H1 (cell line): ENCODE results near the gene PATJ. TPM values are rescaled to one million over a fixed set of nuclear protein-coding genes. Genes with fewer than 3 reads are reported as not detected.

Source experiments
- CTCF ChIA-PET: fragments of 300-600 bp; sonication (Branson Sonifier 250); formaldehyde crosslinking; loops from one replicate; lab custom pipeline; 2021; ENCODE audit not compliant: partially characterized antibody; lab: Charles Lee
- POLR2A ChIA-PET: fragments of 300-600 bp; sonication (Branson Sonifier 250); formaldehyde crosslinking; loops from one replicate; lab custom pipeline; 2021; ENCODE audit warnings: inconsistent platforms; ENCODE audit not compliant: partially characterized antibody; lab: Charles Lee
- DNase-seq, 2 experiments: peaks; one replicate each; pipeline versions ENCODE4 v3.0.0 to v3.0.0-alpha.2; 2010 to 2022; ENCODE audit warnings: low spot score in 2 of 2, low read depth in 1 of 2, mixed read lengths in 1 of 2
- FAIRE-seq: peaks from 2 replicates; lab custom pipeline; 2011; peaks lifted over from hg19 to GRCh38; lab: Jason Lieb, UNC
- H2AFZ ChIP-seq: 2 replicates; pipeline ENCODE4 v1.8.1; 2012; ENCODE audit warnings: low read length, inconsistent platforms
- H2AK5ac ChIP-seq: 2 replicates; pipeline ENCODE4 v1.6.1; 2013; ENCODE audit warnings: low read depth, low read length
- H2BK120ac ChIP-seq: replicated peaks from 2 replicates; pipeline ENCODE3; 2013; ENCODE audit warnings: low read depth, low read length, inconsistent platforms
- H2BK12ac ChIP-seq: 2 replicates; pipeline ENCODE4 v1.6.1; 2013; ENCODE audit warnings: low read depth, low read length
- H2BK15ac ChIP-seq: 2 replicates; pipeline ENCODE4 v1.6.1; 2013; ENCODE audit warnings: low read length
- H2BK20ac ChIP-seq: 2 replicates; pipeline ENCODE4 v1.6.1; 2013; ENCODE audit warnings: low read length
- H2BK5ac ChIP-seq: 2 replicates; pipeline ENCODE4 v1.6.1; 2013; ENCODE audit warnings: low read depth, low read length
- H3K14ac ChIP-seq: 2 replicates; pipeline ENCODE4 v1.6.1; 2013; ENCODE audit warnings: inconsistent platforms; ENCODE audit not compliant: insufficient read length
- H3K18ac ChIP-seq: 2 replicates; pipeline ENCODE4 v1.6.1; 2013; ENCODE audit warnings: low read length; ENCODE audit errors: extremely low read depth
- H3K23ac ChIP-seq: 2 replicates; pipeline ENCODE4 v1.6.1; 2013; ENCODE audit warnings: inconsistent platforms; ENCODE audit not compliant: insufficient read length
- H3K23me2 ChIP-seq: 2 replicates; pipeline ENCODE4 v1.6.1; 2013; ENCODE audit warnings: low read depth, low read length
- H3K27ac ChIP-seq: 2 replicates; pipeline ENCODE4 v1.6.1; 2011; ENCODE audit warnings: low read depth, low read length, inconsistent platforms
- H3K27me3 ChIP-seq, 4 experiments: replicated peaks in 1 of 4; 1 replicate in 1 of 4; 2 replicates in 3 of 4; pipeline versions ENCODE4 v1.6.1 to v1.8.1; 2011 to 2013; ENCODE audit warnings: low read length in 3 of 4, mild to moderate bottlenecking in 3 of 4, inconsistent platforms in 2 of 4, mixed read lengths in 2 of 4, moderate library complexity in 1 of 4; ENCODE audit not compliant: control insufficient read depth in 3 of 4, insufficient read depth in 3 of 4; ENCODE audit errors: extremely low read depth in 1 of 4
- H3K36me3 ChIP-seq, 4 experiments: 2 replicates each; pipeline versions ENCODE4 v1.6.1 to v1.8.1; 2011 to 2013; ENCODE audit warnings: mild to moderate bottlenecking in 4 of 4, low read length in 3 of 4, moderate library complexity in 2 of 4, control low read depth in 1 of 4, inconsistent platforms in 1 of 4; ENCODE audit not compliant: insufficient read depth in 4 of 4, control insufficient read depth in 2 of 4
- H3K4ac ChIP-seq: replicated peaks from 2 replicates; pipeline ENCODE3; 2013; ENCODE audit warnings: low read length, low read depth, mixed read lengths, inconsistent platforms; ENCODE audit not compliant: insufficient read length
- H3K4me1 ChIP-seq, 4 experiments: replicated peaks in 1 of 4; 1 replicate in 1 of 4; 2 replicates in 3 of 4; pipeline versions ENCODE4 v1.6.1 to v1.8.1; 2011 to 2013; ENCODE audit warnings: low read length in 3 of 4, inconsistent platforms in 2 of 4, mixed read lengths in 1 of 4; ENCODE audit not compliant: insufficient read depth in 4 of 4, control insufficient read depth in 3 of 4
- H3K4me2 ChIP-seq, 2 experiments: 2 replicates each; pipeline versions ENCODE4 v1.6.1 to v1.8.1; 2011 to 2013; ENCODE audit warnings: low read depth in 2 of 2, low read length in 2 of 2, control low read depth in 1 of 2, inconsistent platforms in 1 of 2, mild to moderate bottlenecking in 1 of 2; ENCODE audit not compliant: insufficient read depth in 1 of 2
- H3K4me3 ChIP-seq, 4 experiments: fragments of 200-600, 300-600 bp in 1 of 4; sonication (generic), shearing (Covaris generic), sonication (Bioruptor Twin) in 1 of 4; 2 replicates each; pipeline versions ENCODE4 v1.5.1 to v1.8.1; 2011 to 2016; ENCODE audit warnings: low read length in 4 of 4, low read depth in 3 of 4, control low read depth in 2 of 4, inconsistent platforms in 2 of 4, mild to moderate bottlenecking in 2 of 4, mixed read lengths in 1 of 4, moderate library complexity in 1 of 4; ENCODE audit not compliant: insufficient read depth in 2 of 4; ENCODE audit errors: extremely low read depth in 1 of 4
- H3K56ac ChIP-seq: replicated peaks from 2 replicates; pipeline ENCODE3; 2013; ENCODE audit warnings: low read depth, mild to moderate bottlenecking, mixed read lengths, low read length, inconsistent platforms; ENCODE audit not compliant: insufficient read length
- H3K79me1 ChIP-seq: 2 replicates; pipeline ENCODE4 v1.6.1; 2013; ENCODE audit warnings: low read depth, low read length, control low read depth
- H3K79me2 ChIP-seq, 2 experiments: 2 replicates each; pipeline versions ENCODE4 v1.6.1 to v1.8.1; 2012 to 2013; ENCODE audit warnings: low read length in 2 of 2, mild to moderate bottlenecking in 2 of 2, inconsistent platforms in 1 of 2; ENCODE audit not compliant: insufficient read depth in 2 of 2, control insufficient read depth in 1 of 2
- H3K9ac ChIP-seq, 4 experiments: replicated peaks in 1 of 4; 1 replicate in 1 of 4; 2 replicates in 3 of 4; pipeline versions ENCODE4 v1.6.1 to v1.8.1; 2011 to 2013; ENCODE audit warnings: low read depth in 3 of 4, low read length in 3 of 4, control low read depth in 2 of 4, mild to moderate bottlenecking in 2 of 4, moderate library complexity in 2 of 4, inconsistent platforms in 1 of 4; ENCODE audit errors: extremely low read depth in 1 of 4
- H3K9me3 ChIP-seq, 2 experiments: 2 replicates each; pipeline versions ENCODE4 v1.6.1 to v1.8.1; 2012 to 2013; ENCODE audit warnings: mild to moderate bottlenecking in 2 of 2, moderate library complexity in 2 of 2, control low read depth in 1 of 2, inconsistent platforms in 1 of 2, low read depth in 1 of 2, low read length in 1 of 2, mixed read lengths in 1 of 2; ENCODE audit not compliant: insufficient read depth in 2 of 2
- H4K20me1 ChIP-seq, 2 experiments: replicated peaks in 1 of 2; 2 replicates each; pipeline versions ENCODE3 to v1.8.1; 2011 to 2013; ENCODE audit warnings: inconsistent platforms in 2 of 2, low read length in 2 of 2, mild to moderate bottlenecking in 1 of 2; ENCODE audit not compliant: insufficient read depth in 2 of 2, control insufficient read depth in 1 of 2
- H4K5ac ChIP-seq: 2 replicates; pipeline ENCODE4 v1.6.1; 2013; ENCODE audit warnings: low read length, low read depth, mixed read lengths, inconsistent platforms; ENCODE audit not compliant: insufficient read length
- H4K8ac ChIP-seq: 2 replicates; pipeline ENCODE4 v1.8.0; 2013; ENCODE audit warnings: mild to moderate bottlenecking, moderate library complexity, low read length, inconsistent platforms; ENCODE audit not compliant: insufficient read depth; ENCODE audit errors: extremely low read depth
- H4K91ac ChIP-seq: replicated peaks from 2 replicates; pipeline ENCODE3; 2013; ENCODE audit warnings: low read length, mixed read lengths, inconsistent platforms; ENCODE audit not compliant: insufficient read length
- ATF3 ChIP-seq: IDR thresholded peaks from 2 replicates; pipeline ENCODE4 v1.6.1; 2011; ENCODE audit warnings: low read depth, mild to moderate bottlenecking, low read length; ENCODE audit not compliant: insufficient read depth
- WGBS, 2 experiments: shearing (Covaris generic) in 1 of 2; methylation state at CpG; one replicate each; pipeline versions ENCODE4 v1.1.6 to v1.1.7; 2013 to 2015; ENCODE audit warnings: low lambda C conversion rate in 2 of 2, mixed read lengths in 2 of 2, inconsistent platforms in 1 of 2, low coverage in 1 of 2, missing lambda C conversion rate in 1 of 2; ENCODE audit not compliant: insufficient replicate concordance in 2 of 2, insufficient coverage in 1 of 2, insufficient read length in 1 of 2; ENCODE audit errors: extremely low coverage in 1 of 2, missing lambda C conversion rate in 1 of 2; 5-methylcytosine and 5-hydroxymethylcytosine counted together
- polyA plus RNA-seq, 7 experiments: library from polyadenylated mRNA; depleted of rRNA in 3 of 7; stranded (reverse) in 5 of 7; unstranded in 2 of 7; fragments of >200 nt in 5 of 7; fragments of 200-250 nt in 2 of 7; gene quantifications; 1 replicate in 5 of 7; 2 replicates in 1 of 7; 4 replicates in 1 of 7; pipeline versions ENCODE4 v1.2.1 to v1.2.3, GENCODE V29; 2011 to 2013; ENCODE audit warnings: missing spikeins in 2 of 7, mixed read lengths in 2 of 7
- total RNA-seq: library from RNA; stranded (reverse); fragmentation: NEBNext Ultra II Directional; extraction: Animal tissue kit (Norgen Biotek cat#: 25700); gene quantifications from 2 replicates; pipeline ENCODE4 v1.2.1, GENCODE V29; 2021

PATJ gene
- total and polyA plus RNA-seq, 2 of the 8 experiments (the other 6 are each of a cell fraction or from before 2014, with no cell fraction given), result 8.2 to 55.6 TPM

DNA sequence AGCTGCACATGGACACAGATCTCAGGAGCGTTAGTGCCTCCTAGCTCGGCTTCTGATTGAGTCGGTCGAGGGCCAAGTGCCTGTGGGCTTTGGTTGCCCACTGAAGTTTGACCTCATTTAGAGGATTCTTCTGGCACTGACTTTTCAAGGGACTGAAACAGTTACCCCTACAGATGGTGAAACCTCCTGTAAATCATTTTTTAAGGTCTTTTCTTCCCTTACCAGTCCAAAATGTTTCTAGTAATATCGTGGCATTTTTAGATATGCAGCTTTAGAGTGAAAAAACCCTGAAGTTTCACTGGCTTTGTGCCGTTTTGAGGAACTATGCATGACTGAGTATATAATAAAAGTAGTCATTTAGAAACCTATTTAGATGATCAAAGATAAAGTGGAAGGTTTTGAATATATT, 417.7 kb downstream of the PATJ start:
- no peak for FAIRE-seq
- H4K91ac ChIP-seq, result no peak overlapping the region
- TF ChIP-seq ATF3, result no peak

More for the DNA sequence above, 417.7 kb downstream of the PATJ start:
- no peak overlapping the region for H2AFZ ChIP-seq
- no peaks in the 10 kb centered on the region for H3K27me3 ChIP-seq
- no peak overlapping the region for H3K4ac ChIP-seq
- no peak overlapping the region for H3K18ac ChIP-seq
- H2BK120ac ChIP-seq, result no peak overlapping the region
- no peaks in the 10 kb centered on the region for H3K23me2 ChIP-seq
- H4K20me1 ChIP-seq, result no peaks in the 10 kb centered on the region
- no peaks in the 10 kb centered on the region for H3K79me2 ChIP-seq
- no peak for DNase-seq
- no peak overlapping the region for H2BK12ac ChIP-seq
- H3K36me3 ChIP-seq, result no peaks in the 10 kb centered on the region
- no peak overlapping the region for H3K56ac ChIP-seq
- no peak overlapping the region for H4K5ac ChIP-seq
- no peak overlapping the region for H3K23ac ChIP-seq
- no peak overlapping the region for H3K4me3 ChIP-seq
- H3K14ac ChIP-seq, result no peak overlapping the region
- WGBS, 2 experiments, result 95% methylated on average over 6 of the region's 6 CpGs; no CpG with 5 or more reads in 1 of the 2 experiments
- no peak overlapping the region for H3K4me2 ChIP-seq
- H2BK20ac ChIP-seq, result no peak overlapping the region
- no peak overlapping the region for H4K8ac ChIP-seq
- no peaks in the 10 kb centered on the region for H3K9me3 ChIP-seq
- no peaks in the 10 kb centered on the region for H3K4me1 ChIP-seq
- ChIA-PET CTCF (interaction anchor here (0.6 to 2.8 kb wide), 7 partner anchors 9 to 231 kb away, joined by 3 to 20 read pairs (median 6); no protein-coding TSS in a partner anchor), POLR2A (interaction anchor here (0.7 to 1.7 kb wide), 5 partner anchors 8 to 49 kb away, joined by 3 to 5 read pairs (median 3); no protein-coding TSS in a partner anchor)
- no peak overlapping the region for H2BK5ac ChIP-seq
- no peak overlapping the region for H3K27ac ChIP-seq
- no peak overlapping the region for H2BK15ac ChIP-seq
- no peak overlapping the region for H2AK5ac ChIP-seq
- H3K79me1 ChIP-seq, result no peaks in the 10 kb centered on the region
- H3K9ac ChIP-seq, result no peak overlapping the region
